Glutamatergic neuron (in vitro differentiated cells): ENCODE data around the gene GDF10. TPM values are rescaled to one million over a fixed set of nuclear protein-coding genes. Genes with fewer than 3 reads are reported as not detected.

Experiments
- DNase-seq: peaks from one replicate; pipeline ENCODE4 v3.0.0; 2022
- H3K27ac Mint-ChIP-seq: one replicate; pipeline ENCODE4 v1.8.0; 2020; ENCODE audit warnings: mild to moderate bottlenecking, mixed read lengths, inconsistent platforms; ENCODE audit not compliant: unreplicated experiment
- H3K27me3 Mint-ChIP-seq: one replicate; pipeline ENCODE4 v1.8.0; 2020; ENCODE audit warnings: mild to moderate bottlenecking, moderate library complexity, mixed read lengths, inconsistent platforms; ENCODE audit not compliant: unreplicated experiment
- H3K36me3 Mint-ChIP-seq: one replicate; pipeline ENCODE4 v1.8.0; 2020; ENCODE audit warnings: mild to moderate bottlenecking, mixed read lengths, inconsistent platforms; ENCODE audit not compliant: unreplicated experiment
- H3K4me1 Mint-ChIP-seq: one replicate; pipeline ENCODE4 v1.8.0; 2020; ENCODE audit warnings: mild to moderate bottlenecking, low read depth, mixed read lengths, inconsistent platforms; ENCODE audit not compliant: unreplicated experiment
- H3K4me3 Mint-ChIP-seq: one replicate; pipeline ENCODE4 v1.8.0; 2020; ENCODE audit warnings: mild to moderate bottlenecking, mixed read lengths, inconsistent platforms; ENCODE audit not compliant: unreplicated experiment
- H3K9me3 Mint-ChIP-seq: one replicate; pipeline ENCODE4 v1.8.0; 2020; ENCODE audit warnings: mild to moderate bottlenecking, moderate library complexity, mixed read lengths, inconsistent platforms; ENCODE audit not compliant: unreplicated experiment
- CTCF ChIP-seq: fragments of 200-600 bp; sonication (generic); IDR thresholded peaks from one replicate; pipeline ENCODE4 v1.5.0; 2021; ENCODE audit not compliant: partially characterized antibody, unreplicated experiment
- total RNA-seq: library from RNA; stranded (reverse); fragmentation: NEBNext Ultra II Directional; extraction: Animal tissue kit (Norgen Biotek cat#: 25700); gene quantifications from one replicate; pipeline ENCODE4 v1.2.1, GENCODE V29; 2021; ENCODE audit not compliant: unreplicated experiment

The GDF10 gene
- total RNA-seq, 1 donor from 2014 or later = not detected

GRCh38 chr10:47350671-47351640 lies 51.0 kb downstream of the GDF10 start:
- Mint-ChIP-seq H3K27me3 (peaks cover 6% of the 10 kb centered on the region), H3K9me3 (peaks cover 7% of the 10 kb centered on the region), H3K36me3 (no peaks in the 10 kb centered on the region), H3K4me3 (no peak overlapping the region), H3K4me1 (peaks cover 8% of the 10 kb centered on the region), H3K27ac (no peak overlapping the region)
- TF ChIP-seq CTCF = no peak
- no peak for DNase-seq

- Mint-ChIP-seq H3K4me3 (no peak overlapping the region), H3K36me3 (no peaks in the 10 kb centered on the region), H3K27me3 (peaks cover 6% of the 10 kb centered on the region), H3K4me1 (peaks cover 2% of the 10 kb centered on the region), H3K27ac (no peak overlapping the region), H3K9me3 (peaks cover 3% of the 10 kb centered on the region)
- DNase-seq = no peak
- no peak for TF ChIP-seq CTCF
Measured at GRCh38 chr10:47351899-47352815, 52.2 kb downstream of the GDF10 start.

GRCh38 chr10:47353351-47353750 lies 53.4 kb downstream of the GDF10 start:
- no peak for DNase-seq
- no peak for TF ChIP-seq CTCF
- Mint-ChIP-seq H3K4me1 (no peaks in the 10 kb centered on the region), H3K27ac (no peak overlapping the region), H3K4me3 (no peak overlapping the region), H3K36me3 (no peaks in the 10 kb centered on the region), H3K9me3 (peaks cover 3% of the 10 kb centered on the region), H3K27me3 (peaks cover 1% of the 10 kb centered on the region)

GRCh38 chr10:47354165-47354564 lies 54.2 kb downstream of the GDF10 start:
- Mint-ChIP-seq H3K4me3 (no peak overlapping the region), H3K36me3 (no peaks in the 10 kb centered on the region), H3K4me1 (no peaks in the 10 kb centered on the region), H3K27me3 (no peaks in the 10 kb centered on the region), H3K9me3 (peaks cover 3% of the 10 kb centered on the region), H3K27ac (no peak overlapping the region)
- no peak for TF ChIP-seq CTCF
- no peak for DNase-seq
